ENCODE data around the gene UBXN7.

DNA sequence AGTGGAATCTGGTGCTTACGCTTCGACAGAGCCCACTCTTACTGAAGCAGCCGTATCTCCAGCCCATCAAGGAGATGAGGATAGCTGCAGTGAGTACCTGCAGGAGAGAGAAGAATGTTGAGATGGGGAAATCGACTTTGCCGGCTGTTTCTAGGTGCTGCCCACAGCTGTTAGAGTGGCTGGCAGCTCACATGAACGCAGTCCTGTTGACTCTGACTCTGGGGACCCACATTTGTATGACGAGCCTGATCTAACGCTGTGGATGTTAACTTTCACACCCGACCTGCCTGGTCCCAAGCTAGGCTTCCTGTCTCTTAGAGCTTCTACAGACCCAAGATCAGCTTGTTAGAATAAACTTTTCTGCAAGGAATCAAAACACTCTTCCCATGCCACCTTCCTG lies 105.3 kb downstream of the UBXN7 start:
- TF ChIP-seq, protein P1, sequence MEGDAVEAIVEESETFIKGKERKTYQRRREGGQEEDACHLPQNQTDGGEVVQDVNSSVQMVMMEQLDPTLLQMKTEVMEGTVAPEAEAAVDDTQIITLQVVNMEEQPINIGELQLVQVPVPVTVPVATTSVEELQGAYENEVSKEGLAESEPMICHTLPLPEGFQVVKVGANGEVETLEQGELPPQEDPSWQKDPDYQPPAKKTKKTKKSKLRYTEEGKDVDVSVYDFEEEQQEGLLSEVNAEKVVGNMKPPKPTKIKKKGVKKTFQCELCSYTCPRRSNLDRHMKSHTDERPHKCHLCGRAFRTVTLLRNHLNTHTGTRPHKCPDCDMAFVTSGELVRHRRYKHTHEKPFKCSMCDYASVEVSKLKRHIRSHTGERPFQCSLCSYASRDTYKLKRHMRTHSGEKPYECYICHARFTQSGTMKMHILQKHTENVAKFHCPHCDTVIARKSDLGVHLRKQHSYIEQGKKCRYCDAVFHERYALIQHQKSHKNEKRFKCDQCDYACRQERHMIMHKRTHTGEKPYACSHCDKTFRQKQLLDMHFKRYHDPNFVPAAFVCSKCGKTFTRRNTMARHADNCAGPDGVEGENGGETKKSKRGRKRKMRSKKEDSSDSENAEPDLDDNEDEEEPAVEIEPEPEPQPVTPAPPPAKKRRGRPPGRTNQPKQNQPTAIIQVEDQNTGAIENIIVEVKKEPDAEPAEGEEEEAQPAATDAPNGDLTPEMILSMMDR (IDR thresholded peaks at IDR 0.05 in 4 of 5, conservative IDR thresholded peaks at IDR 0.05 in 1 of 5) = no peak
- TF ChIP-seq POLR2A (IDR thresholded peaks at IDR 0.05) = no peak

All from gastrocnemius medialis (tissue), 4 donors.